PC-3 (cell line): ENCODE data around the gene MDFIC. TPM values are rescaled to one million over a fixed set of nuclear protein-coding genes. Genes with fewer than 3 reads are reported as not detected.

Experiments used
- ATAC-seq: fragments of 200-7000 bp; cut with Tn5 transposase; 2 replicates; pipeline ENCODE4 v1.9.1; 2020; ENCODE audit warnings: mild to moderate bottlenecking, moderate library complexity
- BruUV-seq: library from RNA; stranded (reverse); fragments of 400-500 nt; replicated peaks from 2 replicates; lab custom pipeline; 2021; lab: Mats Ljungman, UMichigan
- CTCF ChIA-PET: fragments of 300-600 bp; sonication (Branson Sonifier 250); formaldehyde crosslinking; loops from one replicate; lab custom pipeline; 2022; ENCODE audit warnings: antibody characterized with exemption; lab: Charles Lee
- POLR2A ChIA-PET: fragments of 300-600 bp; sonication (Branson Sonifier 250); formaldehyde crosslinking; loops from one replicate; lab custom pipeline; 2022; ENCODE audit warnings: antibody characterized with exemption; ENCODE audit not compliant: unreplicated experiment; lab: Charles Lee
- DNase-seq: peaks from one replicate; pipeline ENCODE4 v3.0.0-alpha.2; 2015
- H2AFZ ChIP-seq: fragments of 300-600 bp; sonication (generic); 2 replicates; pipeline ENCODE4 v1.6.0; 2016; ENCODE audit warnings: antibody characterized with exemption, low read length
- H3F3A ChIP-seq: fragments of 300-600 bp; sonication (generic); one replicate; pipeline ENCODE4 v1.6.0; 2017; ENCODE audit warnings: antibody characterized with exemption, low read length, control low read depth, mild to moderate bottlenecking; ENCODE audit not compliant: unreplicated experiment
- H3K27ac ChIP-seq: fragments of 300-600 bp; sonication (generic); 2 replicates; pipeline ENCODE4 v1.5.1; 2016; ENCODE audit warnings: mild to moderate bottlenecking, low read length
- H3K27me3 ChIP-seq: fragments of 300-600 bp; sonication (generic); 2 replicates; pipeline ENCODE4 v1.6.1; 2016; ENCODE audit warnings: low read length, mixed read lengths
- H3K36me3 ChIP-seq: fragments of 300-600 bp; sonication (generic); 2 replicates; pipeline ENCODE4 v1.6.1; 2016; ENCODE audit warnings: low read depth, mixed run types, low read length, mixed read lengths
- H3K4me1 ChIP-seq: fragments of 300-600 bp; sonication (generic); 2 replicates; pipeline ENCODE4 v1.5.1; 2016; ENCODE audit warnings: low read length; ENCODE audit not compliant: insufficient read depth
- H3K4me2 ChIP-seq: fragments of 300-600 bp; sonication (generic); 2 replicates; pipeline ENCODE4 v1.6.0; 2016; ENCODE audit warnings: low read length
- H3K4me3 ChIP-seq: fragments of 300-600 bp; sonication (generic); 2 replicates; pipeline ENCODE4 v1.5.1; 2016; ENCODE audit warnings: mild to moderate bottlenecking, low read length, mixed read lengths
- H3K79me2 ChIP-seq: fragments of 300-600 bp; sonication (generic); 2 replicates; pipeline ENCODE4 v1.6.1; 2017; ENCODE audit warnings: low read length, mixed read lengths
- H3K9ac ChIP-seq: fragments of 300-600 bp; sonication (generic); 2 replicates; pipeline ENCODE4 v1.6.0; 2016; ENCODE audit warnings: mild to moderate bottlenecking, low read length
- H3K9me2 ChIP-seq: fragments of 300-600 bp; sonication (generic); replicated peaks from 2 replicates; pipeline ENCODE4 v1.6.1; 2016; ENCODE audit warnings: mixed run types, low read length, mixed read lengths
- H3K9me3 ChIP-seq: fragments of 300-600 bp; sonication (generic); 2 replicates; pipeline ENCODE4 v1.6.1; 2016; ENCODE audit warnings: low read length, mixed read lengths
- H4K20me1 ChIP-seq: fragments of 300-600 bp; sonication (generic); 2 replicates; pipeline ENCODE4 v1.6.1; 2016; ENCODE audit warnings: low read length, mixed read lengths
- EZH2 ChIP-seq: fragments of 300-600 bp; sonication (generic); IDR thresholded peaks from one replicate; pipeline ENCODE4 v1.6.1; 2017; ENCODE audit warnings: antibody characterized with exemption, mild to moderate bottlenecking, low read length; ENCODE audit not compliant: unreplicated experiment
- EZH2phosphoT487 ChIP-seq: fragments of 300-600 bp; sonication (generic); IDR thresholded peaks from 2 replicates; pipeline ENCODE4 v1.6.1; 2018; ENCODE audit warnings: mild to moderate bottlenecking, antibody characterized with exemption, low read length, borderline replicate concordance
- intact Hi-C: fragments of 100-400 bp; cut with micrococcal nuclease; formaldehyde crosslinking; loops from 2 replicates; pipeline ENCODE4 v1.9.0; 2023
- total RNA-seq: library from RNA; depleted of rRNA; stranded (reverse); fragments of >200 nt; gene quantifications from 2 replicates; pipeline ENCODE4 v1.2.3, GENCODE V29; 2014
- TF ChIP-seq, protein P1 (sequence below): fragments of 300-600 bp; sonication (generic); conservative IDR thresholded peaks from 2 replicates; pipeline ENCODE4 v1.5.1; 2017; ENCODE audit warnings: antibody characterized with exemption, low read depth, mild to moderate bottlenecking, low read length

MDFIC gene
- total RNA-seq, 1 experiment from 2014 or later = 33.9 TPM

DNA sequence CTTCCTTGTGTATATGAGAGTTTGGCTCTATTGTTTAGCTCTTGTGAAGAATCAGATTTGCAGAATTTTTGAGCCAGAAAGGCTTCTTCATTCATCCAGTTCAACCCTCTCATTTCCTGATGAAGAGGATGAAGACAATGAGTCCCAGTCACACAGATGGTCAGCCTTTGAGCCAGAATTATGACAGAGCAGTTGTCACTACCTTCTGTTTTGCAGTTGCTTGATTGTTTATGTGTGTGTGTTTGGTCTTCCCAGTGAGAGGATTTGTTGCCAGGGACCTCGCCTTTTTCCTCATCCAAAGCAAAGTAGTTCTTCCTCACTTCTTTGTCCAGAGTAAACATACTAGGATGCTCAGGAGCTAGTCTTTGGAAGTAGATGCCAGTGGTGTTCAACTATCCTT, 15.6 kb downstream of the MDFIC start:
- intact Hi-C loops = no loop called here
- no peak overlapping the region for H3K4me3 ChIP-seq
- no peak for DNase-seq
- no peaks in the 10 kb centered on the region for H4K20me1 ChIP-seq
- 0 out of 2 replicates have a peak, but pooled peaks cover 11% of the 10 kb centered on the region for H3K4me1 ChIP-seq
- no TSS peak for BruUV-seq
- H3K79me2 ChIP-seq = peaks cover 28% of the 10 kb centered on the region
- no peaks in the 10 kb centered on the region for H3K9me2 ChIP-seq
- no peaks in the 10 kb centered on the region for H3K27me3 ChIP-seq
- ChIA-PET CTCF (no interaction called here), POLR2A (no interaction called here)
- no peak overlapping the region for H3K9ac ChIP-seq
- no peaks in the 10 kb centered on the region for H3K36me3 ChIP-seq
- TF ChIP-seq EZH2 (no peak), EZH2phosphoT487 (no peak)
- TF ChIP-seq, protein P1, sequence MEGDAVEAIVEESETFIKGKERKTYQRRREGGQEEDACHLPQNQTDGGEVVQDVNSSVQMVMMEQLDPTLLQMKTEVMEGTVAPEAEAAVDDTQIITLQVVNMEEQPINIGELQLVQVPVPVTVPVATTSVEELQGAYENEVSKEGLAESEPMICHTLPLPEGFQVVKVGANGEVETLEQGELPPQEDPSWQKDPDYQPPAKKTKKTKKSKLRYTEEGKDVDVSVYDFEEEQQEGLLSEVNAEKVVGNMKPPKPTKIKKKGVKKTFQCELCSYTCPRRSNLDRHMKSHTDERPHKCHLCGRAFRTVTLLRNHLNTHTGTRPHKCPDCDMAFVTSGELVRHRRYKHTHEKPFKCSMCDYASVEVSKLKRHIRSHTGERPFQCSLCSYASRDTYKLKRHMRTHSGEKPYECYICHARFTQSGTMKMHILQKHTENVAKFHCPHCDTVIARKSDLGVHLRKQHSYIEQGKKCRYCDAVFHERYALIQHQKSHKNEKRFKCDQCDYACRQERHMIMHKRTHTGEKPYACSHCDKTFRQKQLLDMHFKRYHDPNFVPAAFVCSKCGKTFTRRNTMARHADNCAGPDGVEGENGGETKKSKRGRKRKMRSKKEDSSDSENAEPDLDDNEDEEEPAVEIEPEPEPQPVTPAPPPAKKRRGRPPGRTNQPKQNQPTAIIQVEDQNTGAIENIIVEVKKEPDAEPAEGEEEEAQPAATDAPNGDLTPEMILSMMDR = no peak
- no peak for ATAC-seq
- H3K4me2 ChIP-seq = no peak overlapping the region
- H2AFZ ChIP-seq = no peak overlapping the region
- no peaks in the 10 kb centered on the region for H3K9me3 ChIP-seq
- no peaks in the 10 kb centered on the region for H3F3A ChIP-seq
- H3K27ac ChIP-seq = no peak overlapping the region

DNA sequence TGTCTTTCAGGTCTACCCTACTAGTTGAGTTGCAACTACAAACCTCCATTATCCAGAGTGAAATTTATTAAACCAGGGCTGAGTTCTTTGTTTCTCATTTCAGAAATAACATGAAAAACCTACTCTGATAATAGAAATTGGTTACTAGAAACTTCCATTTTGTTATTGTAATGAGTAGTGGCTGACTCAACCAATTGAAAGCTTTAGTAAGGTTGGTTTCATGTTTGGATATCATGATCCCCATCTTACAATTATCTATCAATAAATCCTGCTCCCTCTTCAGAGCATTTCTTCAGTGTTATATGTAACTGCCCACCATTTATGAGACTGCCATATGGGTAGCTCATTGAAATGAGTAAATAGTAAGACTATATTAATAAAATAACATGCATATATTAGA, 16.9 kb downstream of the MDFIC start:
- no peaks in the 10 kb centered on the region for H3K9me3 ChIP-seq
- H3K27ac ChIP-seq = no peak overlapping the region
- ChIA-PET CTCF (no interaction called here), POLR2A (no interaction called here)
- H4K20me1 ChIP-seq = no peaks in the 10 kb centered on the region
- no peak overlapping the region for H3K9ac ChIP-seq
- TF ChIP-seq EZH2phosphoT487 = no peak
- TF ChIP-seq EZH2 = no peak
- TF ChIP-seq, protein P1 = no peak
- ATAC-seq (no peak), DNase-seq (no peak)
- no peak overlapping the region for H3K4me3 ChIP-seq
- no peaks in the 10 kb centered on the region for H3K36me3 ChIP-seq
- peaks cover 25% of the 10 kb centered on the region for H3K79me2 ChIP-seq
- no peaks in the 10 kb centered on the region for H3F3A ChIP-seq
- no TSS peak for BruUV-seq
- no peak overlapping the region for H3K4me2 ChIP-seq
- no peak overlapping the region for H2AFZ ChIP-seq
- no peaks in the 10 kb centered on the region for H3K9me2 ChIP-seq
- H3K4me1 ChIP-seq = 0 out of 2 replicates have a peak, but pooled peaks cover 11% of the 10 kb centered on the region
- intact Hi-C loops = no loop called here
- H3K27me3 ChIP-seq = no peaks in the 10 kb centered on the region

- no peak for TF ChIP-seq EZH2phosphoT487
- TF ChIP-seq, protein P1 = no peak
- no peak for TF ChIP-seq EZH2
- Histone ChIP-seq H3K4me3 (no peak overlapping the region), H3K9ac (no peak overlapping the region), H2AFZ (no peak overlapping the region), H4K20me1 (no peaks in the 10 kb centered on the region), H3K9me2 (no peaks in the 10 kb centered on the region), H3K27me3 (no peaks in the 10 kb centered on the region), H3K79me2 (peaks cover 20% of the 10 kb centered on the region), H3K9me3 (no peaks in the 10 kb centered on the region), H3K4me1 (0 out of 2 replicates have a peak, but pooled peaks cover 7% of the 10 kb centered on the region), H3F3A (no peaks in the 10 kb centered on the region), H3K4me2 (no peak overlapping the region), H3K27ac (no peak overlapping the region), H3K36me3 (no peaks in the 10 kb centered on the region)
- no TSS peak for BruUV-seq
- intact Hi-C loops = no loop called here
- no peak for ATAC-seq
- peak; percentile 15 for DNase-seq
- ChIA-PET CTCF (no interaction called here), POLR2A (no interaction called here)
These were observed 17.7 kb downstream of the MDFIC start for GRCh38 chr7:114939484-114940097.
